GM13976 (cell line): ENCODE results near the gene LCN12.

Source experiments
- DNase-seq: peaks from one replicate; pipeline ENCODE4 v3.0.0; 2012; ENCODE audit warnings: low spot score
- in situ Hi-C: fragments of 300-500 bp; cut with MboI; formaldehyde crosslinking; loops from one replicate; pipeline ENCODE4 v1.12.0; 2022; ENCODE audit warnings: low sequenced_read_pairs, mixed read lengths, inconsistent platforms; ENCODE audit not compliant: unreplicated experiment
- TF ChIP-seq, protein P1 (sequence below): IDR thresholded peaks from 2 replicates; pipeline ENCODE4 v1.5.1; 2012; ENCODE audit warnings: borderline replicate concordance, mild to moderate bottlenecking; ENCODE audit not compliant: insufficient read depth; ENCODE audit errors: extremely low read depth, missing control alignments, control extremely low read depth

LCN12 gene

DNA sequence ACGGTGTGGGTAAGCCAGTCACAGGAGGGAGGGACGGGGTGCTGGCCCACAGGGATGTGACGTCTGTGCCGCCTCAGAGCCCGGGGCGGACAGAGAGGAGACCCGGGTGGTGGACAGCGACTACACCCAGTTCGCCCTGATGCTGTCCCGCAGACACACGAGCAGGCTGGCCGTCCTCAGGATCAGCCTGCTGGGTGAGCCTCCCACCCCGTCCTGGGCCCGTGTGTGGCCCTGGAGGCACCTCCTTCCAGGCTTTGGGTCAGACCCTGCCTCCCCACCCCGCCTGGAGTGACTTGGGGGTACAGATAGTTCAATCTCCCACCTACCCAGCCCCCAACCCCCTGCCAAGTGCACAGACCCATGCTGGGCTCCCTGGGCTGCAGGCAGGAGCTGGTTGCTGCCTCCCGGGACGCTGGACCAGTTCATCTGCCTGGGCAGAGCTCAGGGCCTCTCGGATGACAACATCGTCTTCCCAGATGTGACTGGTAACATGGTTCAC is 1.7 kb downstream of the LCN12 start:
- no peak for DNase-seq
- TF ChIP-seq, protein P1, sequence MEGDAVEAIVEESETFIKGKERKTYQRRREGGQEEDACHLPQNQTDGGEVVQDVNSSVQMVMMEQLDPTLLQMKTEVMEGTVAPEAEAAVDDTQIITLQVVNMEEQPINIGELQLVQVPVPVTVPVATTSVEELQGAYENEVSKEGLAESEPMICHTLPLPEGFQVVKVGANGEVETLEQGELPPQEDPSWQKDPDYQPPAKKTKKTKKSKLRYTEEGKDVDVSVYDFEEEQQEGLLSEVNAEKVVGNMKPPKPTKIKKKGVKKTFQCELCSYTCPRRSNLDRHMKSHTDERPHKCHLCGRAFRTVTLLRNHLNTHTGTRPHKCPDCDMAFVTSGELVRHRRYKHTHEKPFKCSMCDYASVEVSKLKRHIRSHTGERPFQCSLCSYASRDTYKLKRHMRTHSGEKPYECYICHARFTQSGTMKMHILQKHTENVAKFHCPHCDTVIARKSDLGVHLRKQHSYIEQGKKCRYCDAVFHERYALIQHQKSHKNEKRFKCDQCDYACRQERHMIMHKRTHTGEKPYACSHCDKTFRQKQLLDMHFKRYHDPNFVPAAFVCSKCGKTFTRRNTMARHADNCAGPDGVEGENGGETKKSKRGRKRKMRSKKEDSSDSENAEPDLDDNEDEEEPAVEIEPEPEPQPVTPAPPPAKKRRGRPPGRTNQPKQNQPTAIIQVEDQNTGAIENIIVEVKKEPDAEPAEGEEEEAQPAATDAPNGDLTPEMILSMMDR, result no peak
- in situ Hi-C loops, result no loop called here

DNA sequence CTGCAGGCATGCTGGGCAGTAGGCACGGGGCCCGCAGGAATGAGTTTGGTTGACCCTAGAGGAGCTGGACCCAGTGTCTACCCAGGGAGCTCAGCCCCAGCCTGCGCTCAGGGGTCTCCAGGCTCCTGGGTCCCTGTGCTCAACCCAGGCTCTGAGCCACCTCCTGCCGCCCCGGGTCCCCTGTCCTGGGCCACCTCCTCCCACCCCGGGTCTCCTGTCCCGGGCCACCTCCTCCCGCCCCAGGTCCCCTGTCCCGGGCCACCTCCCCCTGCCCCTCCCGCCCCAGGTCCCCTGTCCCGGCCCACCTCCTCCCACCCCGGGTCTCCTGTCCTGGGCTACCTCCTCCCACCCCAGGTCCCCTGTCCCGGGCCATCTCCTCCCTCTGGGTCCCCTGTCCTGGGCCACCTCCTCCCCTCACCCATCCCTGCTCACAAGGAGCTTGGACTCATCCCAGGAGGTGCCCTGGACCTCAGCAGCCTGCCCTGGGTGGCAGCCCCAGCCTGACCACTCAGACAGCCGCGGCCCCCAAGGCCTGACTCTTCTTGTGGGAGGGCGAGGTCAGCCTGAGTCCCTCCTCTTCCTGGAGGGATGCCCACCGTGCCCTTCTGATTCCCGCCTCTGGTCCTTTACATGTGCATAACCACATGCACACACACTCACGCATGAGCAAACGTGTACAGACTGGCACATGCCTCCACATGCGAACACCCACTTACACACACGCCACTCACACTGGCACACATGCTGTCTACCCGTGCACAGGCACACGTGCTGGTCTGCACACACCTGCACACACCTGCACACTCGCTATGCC is 2.4 kb downstream of the LCN12 start:
- TF ChIP-seq, protein P1, result no peak
- no peak for DNase-seq
- in situ Hi-C loops, result no loop called here

DNA sequence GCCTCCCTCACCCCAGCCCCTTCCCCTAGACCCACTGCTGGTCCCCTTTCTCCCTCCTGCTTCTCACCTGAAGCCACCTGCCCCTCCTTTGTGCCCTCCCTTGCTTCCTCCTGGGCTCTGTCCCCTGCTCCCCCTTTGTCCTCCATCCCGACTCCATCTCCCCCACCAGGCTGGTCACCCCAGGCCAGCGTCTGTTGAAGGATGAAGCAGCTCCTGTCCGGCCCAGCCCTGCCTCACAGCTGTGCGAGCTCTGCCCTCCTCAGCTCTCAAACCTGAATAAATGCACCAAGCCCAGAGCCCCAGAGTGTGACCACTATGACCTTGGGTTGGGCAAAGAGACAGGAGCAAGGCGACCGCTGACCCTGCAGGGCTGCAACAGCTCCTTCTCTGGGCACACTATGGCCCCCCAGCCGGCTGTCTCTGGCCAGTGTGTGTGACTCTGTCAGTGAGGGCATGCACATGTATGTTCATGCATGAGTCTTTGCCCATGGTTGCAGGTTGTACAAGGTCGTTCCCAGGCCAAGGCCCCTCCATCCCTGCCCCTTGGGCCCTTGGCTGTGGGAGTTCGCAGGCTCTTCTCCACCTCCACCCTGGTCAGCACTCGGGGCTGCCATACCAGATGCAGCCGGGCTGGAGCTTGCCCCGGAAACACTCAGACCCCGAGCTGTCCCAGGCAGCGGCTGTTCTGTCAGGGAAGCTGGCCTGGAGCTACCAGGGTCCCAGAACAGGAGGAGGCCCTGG is 3.3 kb downstream of the LCN12 start:
- in situ Hi-C loops, result no loop called here
- TF ChIP-seq, protein P1, result no peak
- DNase-seq, result no peak

DNA sequence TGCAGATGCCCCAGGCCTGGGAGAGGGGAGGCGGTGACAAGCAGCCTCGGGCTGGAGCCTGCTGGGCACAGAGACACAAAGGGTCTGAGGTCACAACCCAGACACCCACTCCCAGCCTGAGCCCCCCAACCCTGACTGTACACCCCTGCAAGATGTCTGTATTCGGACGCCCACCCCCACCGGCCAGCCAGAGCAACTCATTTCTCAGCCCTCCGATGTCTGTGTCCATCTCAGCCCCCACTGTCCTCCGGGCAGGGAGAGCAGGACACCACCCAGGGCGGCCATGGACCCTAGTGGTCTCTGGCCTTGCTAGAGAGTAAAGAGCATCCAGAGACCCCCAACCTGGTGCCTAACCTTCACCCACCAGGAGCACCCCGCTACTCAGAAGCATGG is 3.9 kb downstream of the LCN12 start:
- DNase-seq, result no peak
- TF ChIP-seq, protein P1, result no peak
- in situ Hi-C loops, result no loop called here

DNA sequence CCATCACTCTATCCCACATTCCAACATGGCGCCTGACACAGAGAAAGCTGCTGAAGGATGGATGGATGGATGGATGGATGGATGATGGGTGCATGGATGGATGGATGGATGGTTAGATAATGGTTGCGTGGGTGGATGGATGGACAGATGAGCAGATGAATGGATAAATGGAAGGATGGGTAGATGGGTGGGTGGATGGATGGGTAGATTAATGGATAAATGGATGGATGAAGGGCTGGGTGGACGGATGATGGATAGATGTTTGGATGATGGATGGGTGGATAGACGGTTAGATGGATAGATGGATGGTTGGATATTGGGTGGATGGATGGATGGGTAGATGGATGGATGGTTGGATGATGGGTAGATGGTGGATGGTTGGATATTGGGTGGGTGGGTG is 4.5 kb downstream of the LCN12 start:
- in situ Hi-C loops, result no loop called here
- TF ChIP-seq, protein P1, result no peak
- no peak for DNase-seq

DNA sequence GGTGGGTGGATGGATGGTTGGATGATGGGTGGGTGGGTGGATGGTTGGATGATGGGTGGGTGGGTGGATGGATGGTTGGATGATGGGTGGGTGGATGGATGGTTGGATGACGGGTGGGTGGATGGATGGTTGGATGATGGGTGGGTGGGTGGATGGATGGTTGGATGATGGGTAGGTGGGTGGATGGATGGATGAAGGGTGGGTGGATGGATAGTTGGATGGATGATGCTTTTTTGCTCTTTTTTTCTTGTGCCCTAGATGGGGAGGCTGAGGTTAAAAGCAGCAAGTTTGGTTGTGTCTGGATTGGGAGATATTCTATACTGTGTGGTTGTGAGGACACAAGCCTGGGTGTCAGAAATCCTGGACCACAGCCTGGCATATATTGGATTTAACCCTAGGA is 5.4 kb downstream of the LCN12 start:
- DNase-seq, result no peak
- TF ChIP-seq, protein P1, result no peak

More for the DNA sequence above, 5.4 kb downstream of the LCN12 start:
- in situ Hi-C loops, result no loop called here
